ENCODE measurements around the gene MRO.

The MRO gene

DNA sequence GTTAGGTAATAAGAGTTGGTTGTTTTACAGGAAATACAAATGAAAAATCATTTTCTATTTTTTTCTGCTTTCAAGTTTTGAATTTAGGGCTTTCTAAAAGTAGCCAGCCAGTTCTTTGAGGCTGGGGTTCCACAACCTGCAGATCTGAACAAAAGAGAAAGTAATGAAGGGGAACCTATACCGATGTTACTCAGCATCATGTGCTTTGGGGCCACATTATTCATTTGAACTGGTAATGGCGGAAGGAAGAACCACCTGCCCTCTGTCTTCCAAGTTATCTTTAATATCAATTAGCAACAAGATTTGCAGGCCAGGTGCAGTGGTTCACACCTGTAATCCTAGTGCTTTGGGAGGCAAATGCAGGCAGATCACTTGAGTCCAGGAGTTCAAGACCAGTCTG lies 12.9 kb upstream of the MRO start:
- no peak for DNase-seq

- no peak for DNase-seq
These were observed 10.7 kb upstream of the MRO start for GRCh38 chr18:50830544-50830943.

DNA sequence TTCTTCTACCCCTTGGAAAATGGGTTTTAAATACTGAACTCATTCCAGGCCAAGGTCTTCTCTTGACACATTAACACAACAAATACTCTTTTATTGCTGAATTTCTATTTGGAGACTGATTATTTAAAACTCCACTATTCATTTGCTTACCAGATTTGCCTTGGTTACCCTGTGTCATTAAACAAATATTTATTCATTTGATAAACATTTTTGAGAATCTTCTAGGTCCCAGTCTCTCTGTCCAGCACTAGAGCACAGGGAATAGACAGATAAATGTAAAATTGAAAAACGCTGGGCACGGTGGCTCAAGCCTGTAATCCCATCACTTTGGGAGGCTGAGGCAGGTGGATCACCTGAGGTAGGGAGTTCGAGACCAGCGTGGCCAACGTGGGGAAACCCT lies 9.8 kb upstream of the MRO start:
- no peak for DNase-seq

DNA sequence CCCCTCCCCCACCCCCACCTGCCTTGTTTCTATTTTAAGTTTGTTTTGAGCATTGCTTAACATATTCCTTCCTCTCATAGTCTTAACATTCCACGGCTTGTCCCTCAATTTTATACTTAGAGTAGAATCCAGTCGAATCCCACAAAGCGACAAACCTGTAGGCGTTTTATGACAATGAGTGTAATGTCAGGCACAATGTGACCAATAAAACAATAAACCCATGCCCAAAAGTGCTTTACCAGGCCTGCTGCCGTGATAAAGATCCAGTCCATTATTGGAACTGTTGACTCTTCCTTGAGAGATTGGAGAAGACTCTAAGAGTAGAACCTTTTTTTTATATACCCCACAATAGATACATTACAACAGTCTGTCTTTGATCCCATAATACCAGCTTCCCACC lies 6.2 kb upstream of the MRO start:
- no peak for DNase-seq

DNA sequence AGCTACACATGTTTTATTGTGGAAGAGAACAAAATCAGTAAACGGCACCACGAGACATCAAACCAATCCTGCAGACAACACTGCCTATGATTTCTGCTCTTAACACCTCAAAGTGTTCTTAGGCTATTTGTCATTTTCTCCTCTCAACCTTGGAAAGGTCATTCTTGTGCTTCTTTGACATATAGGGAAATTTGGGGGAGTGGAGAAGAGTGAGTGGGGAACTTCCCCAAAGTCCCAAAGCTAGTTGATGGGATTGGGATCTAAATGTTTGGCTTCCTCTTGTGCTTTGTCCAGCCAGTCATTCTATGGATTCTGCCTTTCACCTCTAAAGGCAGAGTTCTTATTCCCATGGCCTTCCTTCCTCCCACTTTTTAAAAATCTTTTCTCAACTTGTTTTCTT lies 5.8 kb upstream of the MRO start:
- DNase-seq, result no peak

GRCh38 chr18:50822756-50823155 lies 2.9 kb upstream of the MRO start:
- no peak for DNase-seq

DNA sequence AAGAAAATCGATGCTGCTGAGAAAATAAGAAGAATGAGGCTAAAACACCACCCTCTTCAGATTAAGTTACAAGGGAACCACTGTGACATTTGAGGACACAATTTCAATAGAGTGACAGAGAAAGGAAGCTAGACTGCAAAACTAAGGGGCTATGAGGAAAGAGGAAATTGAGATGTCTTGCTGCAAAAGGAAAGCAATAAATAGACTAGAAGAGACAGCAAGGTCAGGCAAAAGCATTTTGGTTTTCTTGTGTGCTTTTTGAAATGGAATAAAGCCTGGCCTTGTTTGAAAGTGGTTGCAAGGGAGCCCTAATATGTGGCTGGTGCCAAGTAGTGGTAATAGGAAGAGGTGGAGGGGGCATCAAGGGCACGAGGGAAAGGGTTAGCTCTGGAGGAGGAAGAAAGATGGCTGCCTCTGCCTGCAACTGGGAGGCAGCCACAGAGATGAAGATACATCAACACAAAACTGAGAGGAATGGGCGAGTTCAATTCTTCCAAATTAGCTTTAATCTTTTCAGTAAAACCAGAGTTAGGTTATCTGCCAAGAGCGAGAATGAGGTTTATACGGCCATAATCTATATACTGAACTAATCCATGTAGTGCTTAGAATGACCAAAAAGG lies 1.2 kb upstream of the MRO start:
- no peak for DNase-seq

DNA sequence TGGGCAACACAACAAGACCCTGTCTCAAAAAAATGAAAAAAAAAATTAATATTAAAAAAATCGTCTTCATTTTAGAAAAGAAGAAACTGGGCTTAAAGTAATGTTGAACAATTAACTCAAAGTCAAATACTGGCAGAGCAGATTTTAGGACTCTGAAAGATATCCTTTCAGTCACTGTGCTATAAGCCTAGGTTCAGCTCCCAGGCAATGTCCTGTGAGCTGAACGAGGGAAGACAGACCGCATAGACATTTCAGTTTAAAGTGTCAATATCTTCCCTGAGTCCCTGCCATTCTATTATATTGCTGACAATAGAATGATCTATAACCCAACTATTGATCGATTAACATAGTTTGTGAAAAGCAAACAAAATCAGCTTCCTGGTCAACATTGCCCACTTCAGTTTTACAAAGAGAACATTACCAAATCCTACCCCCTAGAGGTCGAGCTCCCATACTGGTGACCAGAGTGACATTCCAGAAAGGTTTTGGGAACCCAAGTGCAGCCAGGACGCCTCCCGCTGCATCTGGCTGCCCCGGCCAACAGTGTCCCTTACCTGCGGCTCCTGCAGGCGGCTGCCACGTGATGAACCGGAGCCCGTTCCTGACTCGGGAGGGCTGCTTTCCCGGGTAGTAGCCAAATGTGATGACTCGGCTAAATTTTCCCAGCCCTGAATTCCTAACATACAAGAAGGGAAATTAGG lies 639 bp downstream of the MRO start:
- no peak for DNase-seq

- no peak for DNase-seq
These were observed 3.2 kb downstream of the MRO start for GRCh38 chr18:50816419-50817166.

- no peak for DNase-seq
These were observed 5.4 kb downstream of the MRO start for GRCh38 chr18:50814395-50814794.

GRCh38 chr18:50813353-50813752 lies 6.5 kb downstream of the MRO start:
- DNase-seq, result no peak

DNA sequence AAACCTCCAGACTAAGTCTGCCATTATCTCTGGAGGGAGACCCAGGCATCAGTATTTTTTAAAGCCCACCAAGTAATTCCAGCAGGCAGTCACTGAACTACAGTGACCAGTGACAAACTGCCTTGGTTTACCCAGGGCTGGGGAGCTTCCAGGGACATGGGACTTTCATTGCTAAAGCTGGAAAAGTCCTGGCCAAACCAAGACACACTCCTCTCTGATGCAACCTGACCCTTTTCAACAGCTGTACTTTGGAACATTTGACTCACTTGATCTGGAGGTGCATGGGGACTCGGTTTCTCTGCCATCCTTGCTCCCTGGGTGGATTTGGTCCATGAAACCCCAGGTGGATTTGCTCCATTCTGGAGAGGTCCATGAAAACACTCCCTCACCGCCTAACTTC lies 7.0 kb downstream of the MRO start:
- DNase-seq, result no peak

GRCh38 chr18:50807176-50807575 lies 12.6 kb downstream of the MRO start:
- DNase-seq, result no peak

GRCh38 chr18:50806208-50806616 lies 13.6 kb downstream of the MRO start:
- no peak for DNase-seq

DNA sequence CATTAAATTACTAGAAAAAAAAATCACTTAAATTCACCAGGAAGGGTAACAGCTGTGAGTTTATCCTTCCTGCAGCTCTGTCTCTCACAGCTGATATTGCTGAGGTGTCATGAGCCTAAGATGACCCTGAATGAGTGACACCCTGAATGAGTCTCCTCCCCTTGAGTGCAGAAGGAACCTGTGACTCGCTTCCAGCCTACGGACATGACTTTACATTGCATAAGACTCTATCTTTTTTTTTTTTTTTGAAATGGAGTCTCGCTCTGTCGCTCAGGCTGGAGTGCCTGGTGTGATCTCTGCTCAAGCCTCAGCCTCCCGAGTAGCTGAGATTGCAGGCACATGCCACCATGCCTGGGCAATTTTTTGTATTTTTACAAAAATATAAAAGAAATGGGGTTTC lies 14.1 kb downstream of the MRO start:
- DNase-seq, result no peak

GRCh38 chr18:50803592-50803991 lies 16.2 kb downstream of the MRO start:
- no peak for DNase-seq

DNA sequence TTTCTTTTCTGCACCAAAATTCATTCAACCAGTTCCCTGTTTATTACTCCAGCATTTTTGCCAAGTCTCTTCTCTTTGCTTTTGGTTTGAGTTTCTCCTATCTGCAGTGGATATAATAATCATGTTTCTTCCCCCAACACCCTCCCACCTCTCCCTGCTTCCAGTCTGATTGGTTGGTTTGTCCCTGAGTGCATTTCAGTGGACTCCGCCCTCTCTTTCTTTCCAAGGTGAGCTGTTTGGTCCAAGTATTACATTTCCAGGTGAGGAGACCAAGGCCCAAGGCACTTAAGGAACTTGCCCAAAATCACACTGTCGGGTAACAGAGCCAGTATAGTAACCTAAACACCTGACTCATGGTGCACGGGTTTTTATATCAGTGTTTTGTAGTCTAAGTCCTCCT lies 17.7 kb downstream of the MRO start:
- DNase-seq, result no peak

DNA sequence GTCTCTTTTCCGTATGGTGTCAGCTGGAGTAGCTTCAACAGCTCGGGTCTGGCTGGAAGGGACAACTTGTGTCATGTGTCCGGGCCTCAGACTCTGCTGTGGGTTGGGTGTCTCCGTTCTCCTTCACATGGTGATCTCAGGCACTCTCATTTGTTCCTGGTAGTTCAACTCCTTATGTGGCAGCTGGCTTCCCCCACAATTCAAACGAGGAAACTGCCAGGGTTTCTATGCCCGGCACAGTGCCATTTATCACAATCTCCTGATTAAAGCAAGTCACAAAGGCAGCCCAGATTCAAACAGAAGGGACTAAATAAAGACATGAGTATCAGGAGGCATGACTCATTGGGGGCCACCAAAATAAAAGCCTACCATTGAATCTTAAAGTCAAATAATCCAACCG lies 22.7 kb downstream of the MRO start:
- no peak for DNase-seq

DNA sequence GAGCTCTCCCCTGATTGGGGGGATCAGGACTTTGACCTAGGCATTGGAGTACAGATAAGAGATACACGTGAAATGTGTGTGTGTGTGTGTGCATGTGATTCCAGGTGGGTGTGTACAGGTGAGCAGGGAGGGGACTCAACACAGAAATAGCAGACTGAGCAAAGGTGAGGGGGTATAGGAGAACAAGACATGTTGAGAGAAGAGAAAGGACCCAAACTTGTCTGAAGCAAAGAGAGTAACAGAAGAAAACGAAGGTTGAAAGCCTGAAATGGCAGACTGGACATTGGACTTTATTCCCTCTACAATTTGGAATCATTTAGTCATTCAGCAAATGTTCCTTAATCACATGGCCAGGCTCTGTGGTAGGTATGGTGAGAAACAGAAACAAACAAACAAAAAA lies 23.3 kb downstream of the MRO start:
- no peak for DNase-seq

GRCh38 chr18:50793641-50794565 lies 25.9 kb downstream of the MRO start:
- no peak for DNase-seq

DNA sequence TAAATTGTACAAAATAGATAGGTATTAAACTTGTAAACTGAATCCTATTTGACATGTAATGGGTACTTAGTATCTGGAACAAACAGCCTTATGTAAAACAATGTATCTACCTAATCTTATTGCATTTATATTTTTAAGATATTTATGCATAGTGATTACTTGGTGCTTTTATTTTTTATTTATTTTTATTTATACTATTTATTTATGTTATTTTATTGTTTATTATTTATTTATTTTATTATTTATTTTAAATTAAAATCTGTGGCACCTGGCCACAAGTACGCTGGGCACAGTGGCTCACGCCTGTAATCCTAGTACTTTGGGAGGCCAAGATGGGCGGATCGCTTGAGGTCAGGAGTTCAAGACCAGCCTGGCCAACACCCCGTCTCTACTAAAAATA lies 26.9 kb downstream of the MRO start:
- no peak for DNase-seq

DNA sequence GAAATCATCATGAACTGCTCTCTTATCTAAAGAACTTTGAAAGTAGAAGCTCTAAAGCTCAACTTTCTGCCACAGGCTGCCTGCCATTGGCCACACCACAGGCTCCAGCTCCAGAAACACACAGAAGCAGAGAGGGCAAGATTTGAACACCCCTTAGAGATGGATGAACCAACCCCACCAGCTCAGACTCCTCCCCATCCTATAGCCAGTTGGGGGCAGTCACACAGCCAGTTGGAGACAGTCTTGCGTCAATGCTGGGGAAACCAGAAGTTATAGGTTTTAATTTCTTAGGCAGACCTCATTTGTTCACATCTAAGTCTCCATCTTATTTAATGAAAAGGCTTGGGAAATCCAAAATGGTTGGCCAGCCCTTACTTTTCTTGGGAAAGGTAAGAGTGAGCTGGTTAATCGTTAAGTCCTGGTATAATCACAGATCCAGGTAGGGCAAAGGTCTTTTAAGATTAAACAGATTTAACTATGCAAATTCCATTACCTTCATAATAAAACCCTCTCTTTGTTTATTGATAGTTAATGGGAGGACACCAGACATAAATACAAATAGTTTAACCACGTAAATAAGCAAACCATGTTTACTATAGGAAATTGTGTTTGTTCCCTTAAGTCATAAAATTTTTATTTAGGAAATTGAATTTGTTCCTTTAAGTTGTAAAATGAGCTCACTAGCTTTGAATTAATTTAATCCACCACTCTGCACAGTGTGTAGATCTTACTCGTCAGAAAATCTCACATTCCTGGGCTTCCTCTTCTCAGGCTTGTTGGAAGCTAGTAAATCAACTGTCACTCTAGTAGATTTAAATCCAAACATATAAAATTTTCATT lies 28.0 kb downstream of the MRO start:
- DNase-seq, result no peak

All from T1000 (cell line).